DOHH2 (cell line): ENCODE results near the gene FBXL13.
"Not testable (repeated sequence)": the region's sequence is repeated elsewhere in the genome, so short reads cannot be mapped to it uniquely, and the experiment has no call there.

Experiments
- EZH2phosphoT487 ChIP-seq: fragments of 200-600 bp; sonication (generic); IDR thresholded peaks from 2 replicates; pipeline ENCODE4 v1.6.1; 2017; ENCODE audit warnings: borderline replicate concordance, mild to moderate bottlenecking, antibody characterized with exemption, low read length, moderate library complexity, mixed read lengths
- TF ChIP-seq, protein P1 (sequence below): fragments of 200-600 bp; sonication (generic); IDR thresholded peaks from one replicate; pipeline ENCODE4 v1.5.1; 2014; ENCODE audit warnings: antibody characterized with exemption, mild to moderate bottlenecking, low read depth, low read length; ENCODE audit not compliant: poor library complexity, severe bottlenecking

GRCh38 chr7:103095558-103095957 is 21.0 kb upstream of the FBXL13 start:
- TF ChIP-seq, protein P1, sequence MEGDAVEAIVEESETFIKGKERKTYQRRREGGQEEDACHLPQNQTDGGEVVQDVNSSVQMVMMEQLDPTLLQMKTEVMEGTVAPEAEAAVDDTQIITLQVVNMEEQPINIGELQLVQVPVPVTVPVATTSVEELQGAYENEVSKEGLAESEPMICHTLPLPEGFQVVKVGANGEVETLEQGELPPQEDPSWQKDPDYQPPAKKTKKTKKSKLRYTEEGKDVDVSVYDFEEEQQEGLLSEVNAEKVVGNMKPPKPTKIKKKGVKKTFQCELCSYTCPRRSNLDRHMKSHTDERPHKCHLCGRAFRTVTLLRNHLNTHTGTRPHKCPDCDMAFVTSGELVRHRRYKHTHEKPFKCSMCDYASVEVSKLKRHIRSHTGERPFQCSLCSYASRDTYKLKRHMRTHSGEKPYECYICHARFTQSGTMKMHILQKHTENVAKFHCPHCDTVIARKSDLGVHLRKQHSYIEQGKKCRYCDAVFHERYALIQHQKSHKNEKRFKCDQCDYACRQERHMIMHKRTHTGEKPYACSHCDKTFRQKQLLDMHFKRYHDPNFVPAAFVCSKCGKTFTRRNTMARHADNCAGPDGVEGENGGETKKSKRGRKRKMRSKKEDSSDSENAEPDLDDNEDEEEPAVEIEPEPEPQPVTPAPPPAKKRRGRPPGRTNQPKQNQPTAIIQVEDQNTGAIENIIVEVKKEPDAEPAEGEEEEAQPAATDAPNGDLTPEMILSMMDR, result not testable (repeated sequence)
- not testable (repeated sequence) for TF ChIP-seq EZH2phosphoT487
